ENCODE measurements around the gene COL23A1.

GRCh38 chr5:178602752-178603151 is 12.6 kb upstream of the COL23A1 start:
- TF ChIP-seq ZNF503 (CRISPR knock-in tag; IDR thresholded peaks at IDR 0.05) (no peak), TRIM22 (IDR thresholded peaks at IDR 0.05) (no peak), KDM1A (CRISPR knock-in tag; IDR thresholded peaks at IDR 0.05) (no peak)
